IPS-20b (cell line): ENCODE data around the gene TRIM8.
"Not testable (repeated sequence)": the region's sequence is repeated elsewhere in the genome, so short reads cannot be mapped to it uniquely, and the experiment has no call there.

ENCODE experiments used
- H3K27ac ChIP-seq: one replicate; pipeline ENCODE4 v1.5.1; 2013; ENCODE audit warnings: low read length
- H3K27me3 ChIP-seq: 2 replicates; pipeline ENCODE4 v1.6.1; 2013; ENCODE audit warnings: mild to moderate bottlenecking, low read length, inconsistent platforms; ENCODE audit not compliant: insufficient read depth
- H3K36me3 ChIP-seq: 2 replicates; pipeline ENCODE4 v1.6.1; 2013; ENCODE audit warnings: low read depth, mild to moderate bottlenecking, inconsistent platforms, low read length, moderate library complexity; ENCODE audit not compliant: insufficient read depth
- H3K4me1 ChIP-seq: 2 replicates; pipeline ENCODE4 v1.6.1; 2013; ENCODE audit warnings: mild to moderate bottlenecking, control low read depth, inconsistent platforms, low read length, moderate library complexity; ENCODE audit not compliant: insufficient read depth
- H3K4me3 ChIP-seq: 2 replicates; pipeline ENCODE4 v1.5.1; 2013; ENCODE audit warnings: mild to moderate bottlenecking, low read length, inconsistent platforms
- H3K9ac ChIP-seq: 2 replicates; pipeline ENCODE4 v1.6.1; 2013; ENCODE audit warnings: low read depth, mild to moderate bottlenecking, inconsistent platforms, low read length, moderate library complexity
- H3K9me3 ChIP-seq: 2 replicates; pipeline ENCODE4 v1.6.1; 2013; ENCODE audit warnings: mild to moderate bottlenecking, low read depth, low read length, inconsistent platforms; ENCODE audit not compliant: insufficient read depth

Gene TRIM8

DNA sequence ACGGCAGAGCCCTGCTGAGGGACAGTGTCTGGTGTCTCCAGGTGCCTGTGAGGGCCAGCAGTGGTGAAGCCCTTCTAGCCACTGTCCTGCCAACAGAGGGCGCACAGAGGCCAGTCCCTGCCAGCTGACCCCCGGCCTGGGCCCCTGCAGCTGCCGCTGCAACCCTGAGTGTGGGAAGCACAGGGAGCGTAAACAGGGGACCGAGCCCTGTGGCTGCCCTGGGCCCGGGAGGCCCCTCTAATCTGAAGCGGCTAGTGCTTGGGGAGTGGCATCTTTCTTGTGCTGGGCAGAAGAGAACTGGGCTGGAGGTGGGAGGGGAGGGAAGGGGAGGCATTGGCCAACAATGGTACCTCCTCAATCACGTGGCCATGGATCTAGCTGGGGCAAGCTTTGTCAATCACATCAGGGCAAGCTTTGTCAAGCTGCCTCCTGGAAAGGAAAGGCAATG, 34.6 kb downstream of the TRIM8 start:
- Histone ChIP-seq H3K27ac (no peak overlapping the region), H3K27me3 (no peaks in the 10 kb centered on the region), H3K9ac (peak overlapping the region; percentile 40; the same call in 1 of the 2 replicates), H3K4me3 (peak overlapping the region; percentile 36; the same call in 1 of the 2 replicates), H3K9me3 (no peaks in the 10 kb centered on the region), H3K36me3 (peaks cover 20% of the 10 kb centered on the region), H3K4me1 (peaks cover 39% of the 10 kb centered on the region)

DNA sequence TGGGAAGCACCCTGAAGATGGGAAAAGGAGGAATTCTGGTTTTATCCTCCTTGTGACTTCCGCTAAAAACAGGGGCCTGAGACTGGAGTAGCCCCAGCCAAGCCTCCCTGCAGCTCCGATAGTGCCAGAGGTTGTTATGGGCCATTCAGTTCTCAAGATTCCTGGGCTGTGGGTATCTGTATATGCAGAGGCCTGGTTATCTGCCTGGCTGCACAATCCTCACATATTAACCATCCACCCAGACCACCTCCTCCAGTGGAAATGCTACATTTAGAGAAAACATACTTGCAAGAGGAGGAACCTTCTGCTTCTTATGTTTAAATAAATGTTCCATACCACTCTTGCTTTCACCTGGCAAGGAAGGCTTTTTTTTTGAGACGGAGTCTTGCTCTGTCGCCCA, 35.3 kb downstream of the TRIM8 start:
- H3K9ac ChIP-seq = no peak overlapping the region
- H3K4me1 ChIP-seq = peaks cover 31% of the 10 kb centered on the region
- H3K4me3 ChIP-seq = no peak overlapping the region
- peaks cover 20% of the 10 kb centered on the region for H3K36me3 ChIP-seq
- H3K27ac ChIP-seq = no peak overlapping the region
- no peaks in the 10 kb centered on the region for H3K27me3 ChIP-seq
- H3K9me3 ChIP-seq = no peaks in the 10 kb centered on the region

DNA sequence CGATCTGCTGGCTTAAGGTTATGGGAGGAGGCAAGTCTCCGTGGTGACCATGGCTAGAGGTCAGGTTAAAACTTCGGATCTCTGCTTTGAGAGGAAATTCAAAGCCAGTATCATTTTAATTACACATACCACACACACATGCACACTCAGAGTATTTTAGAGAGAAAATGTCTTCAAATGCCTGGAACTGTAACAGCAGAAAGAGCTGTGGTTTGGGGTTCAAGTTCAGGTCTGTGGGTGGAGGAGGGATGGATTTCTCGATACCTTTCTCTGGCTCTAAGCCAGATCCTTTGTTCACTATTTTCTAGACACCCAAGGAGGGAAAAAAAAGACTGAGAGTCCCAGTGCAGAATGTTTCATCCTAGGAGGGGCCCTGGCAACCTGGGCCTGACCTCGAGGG, 37.4 kb downstream of the TRIM8 start:
- H3K4me3 ChIP-seq = no peak overlapping the region
- no peaks in the 10 kb centered on the region for H3K27me3 ChIP-seq
- H3K9me3 ChIP-seq = no peaks in the 10 kb centered on the region
- H3K27ac ChIP-seq = no peak overlapping the region
- no peak overlapping the region for H3K9ac ChIP-seq
- peaks cover 19% of the 10 kb centered on the region for H3K4me1 ChIP-seq
- H3K36me3 ChIP-seq = peaks cover 28% of the 10 kb centered on the region

DNA sequence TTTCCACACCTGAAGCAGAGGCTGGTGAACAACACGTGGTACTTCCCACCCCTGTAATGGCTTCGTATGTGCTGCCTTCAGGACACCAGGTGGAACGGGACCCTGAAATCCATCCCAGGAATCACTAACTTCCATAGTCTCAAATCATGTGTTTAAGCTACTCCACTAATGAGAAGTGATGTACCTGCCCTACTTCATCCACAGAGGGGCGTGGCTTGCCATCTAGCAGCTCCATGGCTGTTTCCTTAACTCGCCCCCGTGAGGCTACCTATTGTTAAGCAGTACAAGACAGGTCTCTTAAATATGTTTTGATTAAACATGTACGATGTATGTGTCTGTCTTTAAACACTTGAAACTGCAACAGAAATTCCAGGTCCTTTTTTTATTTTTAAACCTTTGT, 38.1 kb downstream of the TRIM8 start:
- Histone ChIP-seq H3K9me3 (no peaks in the 10 kb centered on the region), H3K27me3 (no peaks in the 10 kb centered on the region), H3K36me3 (peaks cover 28% of the 10 kb centered on the region), H3K9ac (no peak overlapping the region), H3K27ac (no peak overlapping the region), H3K4me3 (no peak overlapping the region), H3K4me1 (peaks cover 17% of the 10 kb centered on the region)

DNA sequence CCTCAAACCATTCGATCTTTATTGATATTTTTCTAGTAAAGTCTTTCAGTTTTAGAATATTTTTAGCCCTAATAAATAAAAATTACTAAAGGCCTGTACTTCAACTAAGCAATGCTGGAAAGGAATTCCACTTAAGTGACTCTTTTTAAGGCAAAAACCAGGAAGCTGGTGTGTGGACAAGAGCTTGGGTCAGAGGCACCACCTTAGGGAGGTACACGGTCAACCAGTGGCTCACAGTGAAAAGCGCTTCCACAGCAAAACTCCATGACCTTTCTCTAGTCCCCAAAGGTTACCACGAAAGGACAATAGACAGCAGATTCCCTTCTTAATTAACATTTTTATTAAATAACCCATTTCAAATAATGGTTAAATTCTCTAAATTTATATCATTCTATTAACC, 38.7 kb downstream of the TRIM8 start:
- H3K9ac ChIP-seq = no peak overlapping the region
- H3K27ac ChIP-seq = no peak overlapping the region
- H3K4me3 ChIP-seq = no peak overlapping the region
- H3K27me3 ChIP-seq = no peaks in the 10 kb centered on the region
- H3K9me3 ChIP-seq = no peaks in the 10 kb centered on the region
- H3K36me3 ChIP-seq = peaks cover 28% of the 10 kb centered on the region
- H3K4me1 ChIP-seq = peaks cover 12% of the 10 kb centered on the region

DNA sequence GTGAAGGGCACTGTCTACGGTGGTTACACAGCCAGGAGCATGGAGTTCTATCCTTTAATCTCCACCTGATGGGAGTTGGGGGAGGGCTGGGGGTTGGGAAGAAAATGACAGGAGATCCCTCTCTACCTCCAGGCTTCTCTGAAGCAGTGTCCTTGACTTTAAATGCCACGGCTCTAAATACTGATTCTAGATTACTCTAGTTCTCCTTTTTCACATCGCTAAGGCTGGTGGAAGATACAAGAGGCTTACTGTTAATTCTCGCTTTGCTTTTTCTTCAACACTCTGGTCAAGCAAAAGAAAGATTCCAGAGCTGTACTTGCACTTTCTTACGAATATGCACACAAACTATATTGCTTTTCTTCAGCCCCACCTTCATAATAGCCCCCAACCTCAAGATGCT, 39.5 kb downstream of the TRIM8 start:
- Histone ChIP-seq H3K9ac (no peak overlapping the region), H3K27me3 (no peaks in the 10 kb centered on the region), H3K27ac (no peak overlapping the region), H3K4me3 (no peak overlapping the region), H3K36me3 (peaks cover 28% of the 10 kb centered on the region), H3K4me1 (peaks cover 5% of the 10 kb centered on the region; the same call in 1 of the 2 replicates), H3K9me3 (no peaks in the 10 kb centered on the region)

DNA sequence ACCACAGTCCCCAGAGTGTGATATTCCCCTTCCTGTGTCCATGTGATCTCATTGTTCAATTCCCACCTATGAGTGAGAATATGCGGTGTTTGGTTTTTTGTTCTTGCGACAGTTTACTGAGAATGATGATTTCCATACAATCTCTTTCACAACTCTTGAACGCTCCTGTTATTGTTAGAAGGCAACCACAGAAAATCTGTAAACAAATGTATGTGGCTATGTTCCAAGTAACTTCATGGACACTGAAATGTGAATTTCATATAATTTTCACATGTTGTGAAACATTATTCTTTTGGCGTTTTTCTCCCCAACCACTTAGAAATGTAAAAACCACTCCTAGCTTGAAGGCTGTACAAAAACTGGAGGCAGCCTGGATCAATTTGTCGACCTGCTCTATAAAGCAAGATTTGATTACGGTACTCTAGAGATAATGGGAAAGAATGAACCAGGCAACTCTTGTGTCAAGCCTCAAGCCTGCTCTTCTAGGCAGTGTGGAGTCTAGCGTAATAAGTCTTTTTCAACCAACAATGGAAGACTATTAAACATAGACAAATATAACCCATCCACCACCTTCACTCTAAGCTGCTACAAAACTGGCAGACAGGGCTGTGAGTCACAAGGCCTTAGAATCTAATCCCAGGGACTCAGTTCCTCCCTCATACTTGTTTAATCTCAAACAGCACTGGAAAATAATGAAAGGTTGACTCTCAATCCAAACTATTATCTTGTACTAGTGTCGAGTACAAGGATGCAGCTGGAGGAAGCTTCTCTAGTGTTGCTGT, 47.2 kb downstream of the TRIM8 start:
- no peak overlapping the region for H3K27ac ChIP-seq
- no peak overlapping the region for H3K4me3 ChIP-seq
- H3K9me3 ChIP-seq = no peaks in the 10 kb centered on the region
- H3K9ac ChIP-seq = no peak overlapping the region
- H3K36me3 ChIP-seq = peaks cover 8% of the 10 kb centered on the region
- no peaks in the 10 kb centered on the region for H3K27me3 ChIP-seq
- H3K4me1 ChIP-seq = no peaks in the 10 kb centered on the region

DNA sequence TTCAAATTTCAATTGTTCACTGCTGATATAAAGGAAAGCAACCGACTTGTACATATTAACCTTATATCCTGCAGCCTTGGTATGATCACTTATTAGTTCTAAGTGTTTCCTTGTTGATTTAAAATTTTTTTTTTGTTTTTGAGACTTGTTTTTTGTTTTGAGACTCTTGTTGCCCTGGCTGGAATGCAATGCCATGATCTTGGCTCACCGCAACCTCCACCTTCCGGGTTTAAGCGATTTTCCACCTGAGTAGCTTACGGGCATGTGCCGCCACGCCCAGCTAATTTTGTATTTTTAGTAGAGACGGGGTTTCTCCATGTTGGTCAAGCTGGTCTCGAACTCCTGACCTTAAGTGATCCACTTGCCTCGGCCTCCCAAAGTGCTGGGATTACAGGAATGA, 51.1 kb downstream of the TRIM8 start:
- peaks cover 37% of the 10 kb centered on the region for H3K36me3 ChIP-seq
- not testable (repeated sequence) for H3K27ac ChIP-seq, H3K9ac ChIP-seq, H3K9me3 ChIP-seq, H3K4me3 ChIP-seq, H3K27me3 ChIP-seq, H3K4me1 ChIP-seq

DNA sequence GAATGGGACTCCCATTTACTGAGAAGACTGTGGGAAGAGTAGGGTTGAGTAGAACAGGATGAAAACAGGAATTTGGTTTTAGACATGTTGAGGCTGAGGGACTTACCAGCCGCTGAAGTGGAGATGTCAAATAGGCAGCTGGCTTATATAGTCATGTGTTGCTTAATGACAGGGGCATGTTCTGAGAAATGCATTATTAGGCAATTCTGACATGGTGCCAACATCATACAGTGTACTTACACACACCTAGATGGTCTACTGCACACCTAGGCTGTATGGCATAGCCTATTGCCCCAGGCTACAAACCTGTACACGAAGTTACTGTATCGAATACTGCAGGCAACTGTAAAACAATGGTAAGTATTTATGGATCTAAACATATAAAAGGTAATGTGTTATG, 52.5 kb downstream of the TRIM8 start:
- H3K27me3 ChIP-seq = no peaks in the 10 kb centered on the region
- no peak overlapping the region for H3K9ac ChIP-seq
- H3K4me3 ChIP-seq = no peak overlapping the region
- no peaks in the 10 kb centered on the region for H3K9me3 ChIP-seq
- H3K4me1 ChIP-seq = no peaks in the 10 kb centered on the region
- H3K36me3 ChIP-seq = peaks cover 37% of the 10 kb centered on the region
- no peak overlapping the region for H3K27ac ChIP-seq

DNA sequence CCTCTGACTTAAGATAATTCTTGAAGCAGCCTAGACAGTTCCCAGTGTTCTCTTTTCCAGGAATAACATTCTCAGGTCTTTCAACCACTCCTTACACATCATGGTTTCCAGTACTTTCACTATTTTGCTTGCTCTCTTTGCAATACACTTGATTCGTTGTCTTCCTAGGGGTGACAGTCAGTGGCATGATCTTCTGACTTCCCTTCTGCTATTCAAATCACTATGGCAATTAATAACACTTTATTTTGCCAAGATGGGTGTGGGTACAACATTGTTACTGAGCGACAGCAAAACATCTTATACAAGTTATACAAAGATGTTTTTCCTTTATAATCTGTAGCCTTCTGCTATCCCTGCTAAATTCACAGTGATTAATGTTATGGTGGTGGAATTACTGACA, 54.6 kb downstream of the TRIM8 start:
- no peaks in the 10 kb centered on the region for H3K4me1 ChIP-seq
- H3K9ac ChIP-seq = no peak overlapping the region
- H3K27ac ChIP-seq = no peak overlapping the region
- no peak overlapping the region for H3K4me3 ChIP-seq
- peaks cover 40% of the 10 kb centered on the region for H3K36me3 ChIP-seq
- H3K9me3 ChIP-seq = no peaks in the 10 kb centered on the region
- H3K27me3 ChIP-seq = no peaks in the 10 kb centered on the region

DNA sequence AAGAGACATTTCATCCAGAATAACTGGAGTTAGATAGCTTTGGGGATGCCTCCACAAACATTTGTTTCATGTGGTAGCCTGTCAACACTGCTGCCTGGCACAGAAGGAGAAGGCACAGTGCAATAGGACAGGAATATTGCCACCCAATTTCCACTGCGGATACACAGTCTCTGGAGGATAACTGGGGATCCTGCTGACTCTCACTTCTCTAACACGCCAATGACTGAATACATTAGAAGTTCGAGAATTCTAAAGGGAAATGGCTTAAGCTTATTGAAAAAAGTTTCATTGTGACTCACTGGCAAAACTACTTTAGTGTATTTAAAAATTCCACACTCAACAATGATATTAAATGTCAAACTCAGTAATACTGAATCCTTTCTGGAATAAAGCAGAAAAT, 57.0 kb downstream of the TRIM8 start:
- no peak overlapping the region for H3K4me3 ChIP-seq
- no peaks in the 10 kb centered on the region for H3K27me3 ChIP-seq
- H3K27ac ChIP-seq = no peak overlapping the region
- H3K36me3 ChIP-seq = peaks cover 33% of the 10 kb centered on the region
- H3K9ac ChIP-seq = no peak overlapping the region
- H3K4me1 ChIP-seq = no peaks in the 10 kb centered on the region
- H3K9me3 ChIP-seq = no peaks in the 10 kb centered on the region

DNA sequence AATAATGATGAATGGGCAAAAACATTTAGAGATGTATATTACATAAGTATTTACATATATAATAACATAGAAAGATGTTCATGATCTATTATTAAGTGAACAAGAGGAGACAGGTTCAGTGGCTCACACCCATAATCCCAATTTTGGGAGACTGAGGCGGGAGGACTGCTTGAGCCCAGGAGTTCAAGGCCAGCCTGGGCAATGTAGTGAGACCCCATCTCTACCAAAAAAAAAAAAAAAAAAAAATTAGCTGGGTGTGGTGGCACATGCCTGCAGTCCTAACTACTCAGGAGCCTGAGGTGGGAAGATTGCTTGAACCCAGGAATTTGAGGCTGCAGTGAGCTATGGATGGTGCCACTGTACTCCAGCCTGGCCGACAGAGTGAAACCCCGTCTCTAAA, 57.5 kb downstream of the TRIM8 start:
- Histone ChIP-seq H3K27me3 (no peaks in the 10 kb centered on the region), H3K4me1 (no peaks in the 10 kb centered on the region), H3K27ac (no peak overlapping the region), H3K4me3 (no peak overlapping the region), H3K9me3 (no peaks in the 10 kb centered on the region), H3K9ac (no peak overlapping the region), H3K36me3 (peaks cover 29% of the 10 kb centered on the region)
